Glutamatergic neuron (in vitro differentiated cells): ENCODE measurements around the gene BMPR1A. TPM values are rescaled to one million over a fixed set of nuclear protein-coding genes. Genes with fewer than 3 reads are reported as not detected.
"Not testable (repeated sequence)": the region's sequence is repeated elsewhere in the genome, so short reads cannot be mapped to it uniquely, and the experiment has no call there.

Experiments used
- DNase-seq: peaks from one replicate; pipeline ENCODE4 v3.0.0; 2022
- H3K27ac Mint-ChIP-seq: one replicate; pipeline ENCODE4 v1.8.0; 2020; ENCODE audit warnings: mild to moderate bottlenecking, mixed read lengths, inconsistent platforms; ENCODE audit not compliant: unreplicated experiment
- H3K27me3 Mint-ChIP-seq: one replicate; pipeline ENCODE4 v1.8.0; 2020; ENCODE audit warnings: mild to moderate bottlenecking, moderate library complexity, mixed read lengths, inconsistent platforms; ENCODE audit not compliant: unreplicated experiment
- H3K36me3 Mint-ChIP-seq: one replicate; pipeline ENCODE4 v1.8.0; 2020; ENCODE audit warnings: mild to moderate bottlenecking, mixed read lengths, inconsistent platforms; ENCODE audit not compliant: unreplicated experiment
- H3K4me1 Mint-ChIP-seq: one replicate; pipeline ENCODE4 v1.8.0; 2020; ENCODE audit warnings: mild to moderate bottlenecking, low read depth, mixed read lengths, inconsistent platforms; ENCODE audit not compliant: unreplicated experiment
- H3K4me3 Mint-ChIP-seq: one replicate; pipeline ENCODE4 v1.8.0; 2020; ENCODE audit warnings: mild to moderate bottlenecking, mixed read lengths, inconsistent platforms; ENCODE audit not compliant: unreplicated experiment
- H3K9me3 Mint-ChIP-seq: one replicate; pipeline ENCODE4 v1.8.0; 2020; ENCODE audit warnings: mild to moderate bottlenecking, moderate library complexity, mixed read lengths, inconsistent platforms; ENCODE audit not compliant: unreplicated experiment
- CTCF ChIP-seq: fragments of 200-600 bp; sonication (generic); IDR thresholded peaks from one replicate; pipeline ENCODE4 v1.5.0; 2021; ENCODE audit not compliant: partially characterized antibody, unreplicated experiment
- total RNA-seq: library from RNA; stranded (reverse); fragmentation: NEBNext Ultra II Directional; extraction: Animal tissue kit (Norgen Biotek cat#: 25700); gene quantifications from one replicate; pipeline ENCODE4 v1.2.1, GENCODE V29; 2021; ENCODE audit not compliant: unreplicated experiment

Gene BMPR1A
- total RNA-seq, 1 donor from 2014 or later, result 27.7 TPM

- no peak for DNase-seq
These were observed 180.5 kb downstream of the BMPR1A start for GRCh38 chr10:86936661-86937501.

GRCh38 chr10:86937502-86938154, 181.2 kb downstream of the BMPR1A start:
- Mint-ChIP-seq H3K4me1 (no peaks in the 10 kb centered on the region), H3K4me3 (no peak overlapping the region), H3K9me3 (peaks cover 1% of the 10 kb centered on the region), H3K27ac (no peak overlapping the region), H3K36me3 (no peaks in the 10 kb centered on the region), H3K27me3 (peaks cover 3% of the 10 kb centered on the region)
- no peak for TF ChIP-seq CTCF
- no peak for DNase-seq

More at GRCh38 chr10:86936661-86937501, 180.5 kb downstream of the BMPR1A start:
- H3K9me3 Mint-ChIP-seq, result peaks cover 1% of the 10 kb centered on the region
- H3K4me3 Mint-ChIP-seq, result no peak overlapping the region
- no peaks in the 10 kb centered on the region for H3K36me3 Mint-ChIP-seq
- H3K4me1 Mint-ChIP-seq, result no peaks in the 10 kb centered on the region
- H3K27me3 Mint-ChIP-seq, result peaks cover 3% of the 10 kb centered on the region
- no peak overlapping the region for H3K27ac Mint-ChIP-seq
- TF ChIP-seq CTCF, result no peak

GRCh38 chr10:86938260-86938659, 181.8 kb downstream of the BMPR1A start:
- no peak for DNase-seq
- Mint-ChIP-seq H3K4me1 (no peaks in the 10 kb centered on the region), H3K36me3 (no peaks in the 10 kb centered on the region), H3K27ac (no peak overlapping the region), H3K9me3 (peaks cover 1% of the 10 kb centered on the region), H3K4me3 (no peak overlapping the region), H3K27me3 (peaks cover 3% of the 10 kb centered on the region)
- TF ChIP-seq CTCF, result no peak

- not testable (repeated sequence) for H3K27ac Mint-ChIP-seq, H3K9me3 Mint-ChIP-seq, H3K27me3 Mint-ChIP-seq, H3K4me3 Mint-ChIP-seq, H3K36me3 Mint-ChIP-seq, DNase-seq, H3K4me1 Mint-ChIP-seq
These were observed 183.7 kb downstream of the BMPR1A start for GRCh38 chr10:86940076-86940475.

- Mint-ChIP-seq H3K4me1 (peaks cover 6% of the 10 kb centered on the region), H3K9me3 (peaks cover 5% of the 10 kb centered on the region), H3K4me3 (no peak overlapping the region), H3K27me3 (peaks cover 6% of the 10 kb centered on the region), H3K27ac (no peak overlapping the region), H3K36me3 (no peaks in the 10 kb centered on the region)
- no peak for TF ChIP-seq CTCF
- no peak for DNase-seq
These were observed 184.3 kb downstream of the BMPR1A start for GRCh38 chr10:86940677-86941076.
